SK-N-SH (cell line): Measurements from ENCODE around the gene VSIG10. TPM values are rescaled to one million over a fixed set of nuclear protein-coding genes. Genes with fewer than 3 reads are reported as not detected.

Experiments
- CTCF ChIA-PET: fragments of 300-600, 350-600 bp; formaldehyde crosslinking; extraction: SDS; loops from one replicate; lab custom pipeline; 2021; lab: Yijun Ruan, JAX
- POLR2A ChIA-PET: fragments of 350-600 bp; sonication (Branson Sonifier 250); formaldehyde crosslinking; extraction: SDS; loops from one replicate; lab custom pipeline; 2020; ENCODE audit warnings: antibody characterized with exemption, inconsistent platforms; lab: Yijun Ruan, JAX
- DNase-seq: peaks from one replicate; pipeline ENCODE4 v3.0.0; 2012
- H2AFZ ChIP-seq: fragments of 200-600 bp; sonication (generic); 2 replicates; pipeline ENCODE4 v1.8.1; 2016; ENCODE audit warnings: antibody characterized with exemption, mild to moderate bottlenecking, low read depth
- H3F3A ChIP-seq: fragments of 200-600 bp; sonication (generic); replicated peaks from 2 replicates; pipeline ENCODE3; 2016; ENCODE audit warnings: antibody characterized with exemption, mild to moderate bottlenecking; ENCODE audit not compliant: insufficient read depth
- H3K27ac ChIP-seq, 2 experiments: fragments of 200-500 bp in 1 of 2; fragments of 200-600 bp in 1 of 2; sonication (Bioruptor generic) in 1 of 2; sonication (generic), shearing (Covaris generic) in 1 of 2; 2 replicates each; pipeline versions ENCODE4 v1.5.1 to v1.6.1; 2014 to 2016; ENCODE audit warnings: low read depth in 2 of 2, inconsistent platforms in 1 of 2, low read length in 1 of 2, mild to moderate bottlenecking in 1 of 2, mixed read lengths in 1 of 2
- H3K27me3 ChIP-seq: fragments of 200-600 bp; sonication (generic), shearing (Covaris generic); 2 replicates; pipeline ENCODE4 v1.6.1; 2016; ENCODE audit warnings: mixed run types; ENCODE audit not compliant: insufficient read depth
- H3K36me3 ChIP-seq, 2 experiments: fragments of 200-500 bp in 1 of 2; fragments of 200-600 bp in 1 of 2; sonication (Bioruptor generic) in 1 of 2; sonication (generic) in 1 of 2; replicated peaks in 1 of 2; 2 replicates each; pipeline versions ENCODE3 to v1.5.1; 2014 to 2016; ENCODE audit warnings: low read length in 1 of 2, mild to moderate bottlenecking in 1 of 2; ENCODE audit not compliant: insufficient read depth in 2 of 2, control insufficient read depth in 1 of 2
- H3K4me1 ChIP-seq, 2 experiments: fragments of 200-500 bp in 1 of 2; fragments of 200-600 bp in 1 of 2; sonication (Bioruptor generic) in 1 of 2; sonication (generic), shearing (Covaris generic) in 1 of 2; 2 replicates each; pipeline versions ENCODE4 v1.5.1 to v1.6.1; 2014 to 2016; ENCODE audit warnings: low read depth in 1 of 2, low read length in 1 of 2, mixed run types in 1 of 2; ENCODE audit not compliant: insufficient read depth in 2 of 2, control insufficient read depth in 1 of 2
- H3K4me2 ChIP-seq: fragments of 200-600 bp; sonication (generic), shearing (Covaris generic); 2 replicates; pipeline ENCODE4 v1.6.1; 2017; ENCODE audit warnings: mixed run types
- H3K4me3 ChIP-seq, 2 experiments: fragments of 200-500 bp in 1 of 2; fragments of 200-600 bp in 1 of 2; sonication (Bioruptor generic) in 1 of 2; sonication (generic), shearing (Covaris generic) in 1 of 2; 2 replicates each; pipeline versions ENCODE4 v1.5.1 to v1.8.1; 2014 to 2016; ENCODE audit warnings: low read depth in 2 of 2, inconsistent platforms in 1 of 2, low read length in 1 of 2, mild to moderate bottlenecking in 1 of 2, mixed read lengths in 1 of 2, moderate library complexity in 1 of 2
- H3K79me2 ChIP-seq: fragments of 200-600 bp; sonication (generic); 2 replicates; pipeline ENCODE4 v1.8.1; 2017; ENCODE audit warnings: mild to moderate bottlenecking; ENCODE audit not compliant: insufficient read depth
- H3K9ac ChIP-seq: fragments of 200-600 bp; sonication (generic); 2 replicates; pipeline ENCODE4 v1.6.1; 2017; ENCODE audit warnings: mixed run types
- H3K9me2 ChIP-seq: fragments of 200-600 bp; sonication (generic); 2 replicates; pipeline ENCODE4 v1.6.1; 2017; ENCODE audit warnings: mixed run types
- H3K9me3 ChIP-seq: fragments of 200-600 bp; sonication (generic); 2 replicates; pipeline ENCODE4 v1.6.1; 2017; ENCODE audit warnings: mixed run types, mild to moderate bottlenecking, moderate library complexity
- H4K20me1 ChIP-seq: fragments of 200-600 bp; sonication (generic); 2 replicates; pipeline ENCODE4 v1.6.1; 2017; ENCODE audit warnings: mild to moderate bottlenecking, mixed run types; ENCODE audit not compliant: insufficient read depth
- EP300 ChIP-seq, 2 experiments: IDR thresholded peaks; 2 replicates each; pipeline versions ENCODE4 v1.4.0 to v1.6.1; 2012; ENCODE audit warnings: borderline replicate concordance in 1 of 2, low read depth in 1 of 2, low read length in 1 of 2
- EZH2phosphoT487 ChIP-seq: fragments of 200-600 bp; sonication (generic); IDR thresholded peaks from 2 replicates; pipeline ENCODE4 v1.6.1; 2017; ENCODE audit warnings: low read depth, mixed run types, mild to moderate bottlenecking, antibody characterized with exemption, moderate library complexity, borderline replicate concordance
- FOSL2 ChIP-seq: IDR thresholded peaks from 2 replicates; pipeline ENCODE4 v1.4.0; 2012; ENCODE audit warnings: low read depth, mild to moderate bottlenecking, moderate library complexity, borderline replicate concordance
- FOXJ3 ChIP-seq: sonication (generic); formaldehyde crosslinking; IDR thresholded peaks from 2 replicates; pipeline ENCODE4 v1.5.1; 2020; ENCODE audit warnings: mild to moderate bottlenecking, missing genetic modification reagents
- FOXM1 ChIP-seq: IDR thresholded peaks from 2 replicates; pipeline ENCODE4 v1.4.0; 2012; ENCODE audit warnings: low read depth, mild to moderate bottlenecking
- GABPA ChIP-seq: IDR thresholded peaks from 2 replicates; pipeline ENCODE4 v1.4.0; 2012; ENCODE audit warnings: low read depth, mild to moderate bottlenecking
- JUND ChIP-seq: IDR thresholded peaks from 2 replicates; pipeline ENCODE4 v1.4.0; 2012
- MEF2A ChIP-seq: IDR thresholded peaks from 2 replicates; pipeline ENCODE4 v1.4.0; 2012; ENCODE audit warnings: low read depth, borderline replicate concordance
- MXI1 ChIP-seq: IDR thresholded peaks from 2 replicates; pipeline ENCODE4 v1.6.1; 2012; ENCODE audit warnings: mild to moderate bottlenecking, low read depth, low read length, improper control_type of control experiment
- NFIC ChIP-seq: IDR thresholded peaks from 2 replicates; pipeline ENCODE4 v1.4.0; 2012; ENCODE audit warnings: borderline replicate concordance
- POLR2AphosphoS5 ChIP-seq: IDR thresholded peaks from 2 replicates; pipeline ENCODE4 v1.6.1; 2012; ENCODE audit warnings: low read depth, low read length
- RAD21 ChIP-seq: IDR thresholded peaks from 2 replicates; pipeline ENCODE4 v1.6.1; 2012; ENCODE audit warnings: mild to moderate bottlenecking, low read length
- RCOR1 ChIP-seq: fragments of 150-350 bp; IDR thresholded peaks from 2 replicates; pipeline ENCODE4 v1.6.1; 2017; ENCODE audit warnings: antibody characterized with exemption, low read length
- RFX5 ChIP-seq: IDR thresholded peaks from 2 replicates; pipeline ENCODE4 v1.6.1; 2012; ENCODE audit warnings: mild to moderate bottlenecking, improper control_type of control experiment, low read length
- RXRA ChIP-seq: IDR thresholded peaks from 2 replicates; pipeline ENCODE4 v1.4.0; 2012; ENCODE audit warnings: low read depth, mild to moderate bottlenecking, borderline replicate concordance
- SIN3A ChIP-seq: IDR thresholded peaks from 2 replicates; pipeline ENCODE4 v1.6.1; 2012; ENCODE audit warnings: low read depth, mild to moderate bottlenecking, low read length, moderate library complexity, borderline replicate concordance
- SMC3 ChIP-seq: IDR thresholded peaks from 2 replicates; pipeline ENCODE4 v1.6.1; 2012; ENCODE audit warnings: low read depth, low read length, improper control_type of control experiment
- TAF1 ChIP-seq: IDR thresholded peaks from 2 replicates; pipeline ENCODE4 v1.6.1; 2012; ENCODE audit warnings: low read depth, mild to moderate bottlenecking, low read length, moderate library complexity, borderline replicate concordance
- TCF12 ChIP-seq: IDR thresholded peaks from 2 replicates; pipeline ENCODE4 v1.4.0; 2012
- TEAD4 ChIP-seq: IDR thresholded peaks from 2 replicates; pipeline ENCODE4 v1.4.0; 2012; ENCODE audit warnings: mild to moderate bottlenecking, borderline replicate concordance; ENCODE audit not compliant: insufficient read depth
- WGBS: methylation state at CpG from one replicate; pipeline ENCODE4 v1.1.6; 2017; ENCODE audit warnings: low lambda C conversion rate; 5-methylcytosine and 5-hydroxymethylcytosine counted together
- polyA plus RNA-seq, 3 experiments: library from polyadenylated mRNA; depleted of rRNA; stranded (reverse); fragments of >200 nt; gene quantifications; 2 replicates each; pipeline ENCODE4 v1.2.3, GENCODE V29; 2012
- TF ChIP-seq, protein P1 (sequence below): IDR thresholded peaks from 2 replicates; pipeline ENCODE4 v1.4.0; 2012; ENCODE audit warnings: low read depth, borderline replicate concordance
- TF ChIP-seq, protein P2 (sequence below): IDR thresholded peaks from 2 replicates; pipeline ENCODE4 v1.6.1; 2012; ENCODE audit warnings: mild to moderate bottlenecking, low read depth, low read length, moderate library complexity

Gene VSIG10
- polyA plus RNA-seq, 1 of the 3 experiments (the other 2 are of a cell fraction), result 12.5 TPM

DNA sequence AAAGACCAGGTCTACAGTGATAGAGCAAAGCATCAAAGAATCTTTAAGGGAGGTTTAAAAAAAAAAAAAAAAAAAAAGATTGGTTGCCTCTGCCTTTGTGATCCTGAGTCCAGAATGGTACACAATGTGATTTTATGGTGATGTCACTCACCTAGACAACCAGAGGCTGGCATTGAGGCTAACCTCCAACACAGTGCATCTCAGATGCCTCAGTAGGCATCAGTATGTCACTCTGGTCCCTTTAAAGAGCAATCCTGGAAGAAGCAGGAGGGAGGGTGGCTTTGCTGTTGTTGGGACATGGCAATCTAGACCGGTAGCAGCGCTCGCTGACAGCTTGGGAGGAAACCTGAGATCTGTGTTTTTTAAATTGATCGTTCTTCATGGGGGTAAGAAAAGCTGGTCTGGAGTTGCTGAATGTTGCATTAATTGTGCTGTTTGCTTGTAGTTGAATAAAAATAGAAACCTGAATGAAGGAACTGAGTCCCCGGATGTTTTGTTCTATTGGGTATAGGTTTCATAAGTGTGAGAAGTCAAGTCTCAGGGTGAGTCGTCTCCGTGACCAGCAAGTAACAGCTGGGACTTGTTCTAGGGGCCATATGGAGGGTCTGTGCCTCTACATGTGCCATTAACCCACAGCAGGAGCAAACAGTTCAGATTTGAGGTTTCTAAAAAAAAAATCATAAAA, 41.4 kb upstream of the VSIG10 start:
- CTCF ChIA-PET, result no interaction called here
- WGBS, result 96% methylated on average over 7 of the region's 7 CpGs
- no peaks in the 10 kb centered on the region for H3K9me3 ChIP-seq

GRCh38 chr12:118144499-118144898, 40.7 kb upstream of the VSIG10 start:
- Histone ChIP-seq H3K27me3 (no peaks in the 10 kb centered on the region), H3K36me3 (peaks cover 35 to 53% of the 10 kb centered on the region in 2 experiments), H3K4me1 (no peaks in the 10 kb centered on the region), H3K4me2 (no peak overlapping the region), H3K4me3 (no peak overlapping the region), H3K9me2 (no peaks in the 10 kb centered on the region), H3K79me2 (peaks cover 4% of the 10 kb centered on the region; the same call in 1 of the 2 replicates), H3F3A (peaks cover 11% of the 10 kb centered on the region), H3K9ac (no peak overlapping the region), H4K20me1 (no peaks in the 10 kb centered on the region), H2AFZ (no peak overlapping the region), H3K27ac (no peak overlapping the region), H3K9me3 (no peaks in the 10 kb centered on the region)
- WGBS, result 98% methylated on average over 13 of the region's 13 CpGs
- TF ChIP-seq FOXJ3 (CRISPR knock-in tag) (no peak), RAD21 (no peak), NFIC (no peak), SMC3 (no peak), RFX5 (no peak), FOSL2 (no peak), EZH2phosphoT487 (no peak), MXI1 (no peak), EP300 (IDR thresholded peaks at IDR 0.05; ENCODE audit: borderline replicate concordance in 1 of 2, low read depth in 1 of 2, low read length in 1 of 2) (no peak), SIN3A (no peak), JUND (no peak), MEF2A (no peak), TAF1 (no peak), FOXM1 (no peak), RCOR1 (no peak), TEAD4 (no peak), GABPA (no peak)
- TF ChIP-seq, protein P1, sequence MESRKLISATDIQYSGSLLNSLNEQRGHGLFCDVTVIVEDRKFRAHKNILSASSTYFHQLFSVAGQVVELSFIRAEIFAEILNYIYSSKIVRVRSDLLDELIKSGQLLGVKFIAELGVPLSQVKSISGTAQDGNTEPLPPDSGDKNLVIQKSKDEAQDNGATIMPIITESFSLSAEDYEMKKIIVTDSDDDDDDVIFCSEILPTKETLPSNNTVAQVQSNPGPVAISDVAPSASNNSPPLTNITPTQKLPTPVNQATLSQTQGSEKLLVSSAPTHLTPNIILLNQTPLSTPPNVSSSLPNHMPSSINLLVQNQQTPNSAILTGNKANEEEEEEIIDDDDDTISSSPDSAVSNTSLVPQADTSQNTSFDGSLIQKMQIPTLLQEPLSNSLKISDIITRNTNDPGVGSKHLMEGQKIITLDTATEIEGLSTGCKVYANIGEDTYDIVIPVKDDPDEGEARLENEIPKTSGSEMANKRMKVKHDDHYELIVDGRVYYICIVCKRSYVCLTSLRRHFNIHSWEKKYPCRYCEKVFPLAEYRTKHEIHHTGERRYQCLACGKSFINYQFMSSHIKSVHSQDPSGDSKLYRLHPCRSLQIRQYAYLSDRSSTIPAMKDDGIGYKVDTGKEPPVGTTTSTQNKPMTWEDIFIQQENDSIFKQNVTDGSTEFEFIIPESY, result no peak
- CTCF ChIA-PET, result no interaction called here
- POLR2A ChIA-PET, result no interaction called here
- DNase-seq, result no peak

More for the DNA sequence above, 41.4 kb upstream of the VSIG10 start:
- POLR2A ChIA-PET, result no interaction called here
- H3K4me3 ChIP-seq, result no peak overlapping the region
- no peaks in the 10 kb centered on the region for H3K27me3 ChIP-seq
- H3F3A ChIP-seq, result peaks cover 15% of the 10 kb centered on the region
- no peak overlapping the region for H3K9ac ChIP-seq
- H3K36me3 ChIP-seq, result peaks cover 31 to 49% of the 10 kb centered on the region in 2 experiments
- no peak for DNase-seq
- TF ChIP-seq RAD21 (no peak), POLR2AphosphoS5 (no peak), MXI1 (no peak), RFX5 (no peak), RXRA (no peak), SMC3 (no peak), TCF12 (no peak)
- TF ChIP-seq, protein P2, sequence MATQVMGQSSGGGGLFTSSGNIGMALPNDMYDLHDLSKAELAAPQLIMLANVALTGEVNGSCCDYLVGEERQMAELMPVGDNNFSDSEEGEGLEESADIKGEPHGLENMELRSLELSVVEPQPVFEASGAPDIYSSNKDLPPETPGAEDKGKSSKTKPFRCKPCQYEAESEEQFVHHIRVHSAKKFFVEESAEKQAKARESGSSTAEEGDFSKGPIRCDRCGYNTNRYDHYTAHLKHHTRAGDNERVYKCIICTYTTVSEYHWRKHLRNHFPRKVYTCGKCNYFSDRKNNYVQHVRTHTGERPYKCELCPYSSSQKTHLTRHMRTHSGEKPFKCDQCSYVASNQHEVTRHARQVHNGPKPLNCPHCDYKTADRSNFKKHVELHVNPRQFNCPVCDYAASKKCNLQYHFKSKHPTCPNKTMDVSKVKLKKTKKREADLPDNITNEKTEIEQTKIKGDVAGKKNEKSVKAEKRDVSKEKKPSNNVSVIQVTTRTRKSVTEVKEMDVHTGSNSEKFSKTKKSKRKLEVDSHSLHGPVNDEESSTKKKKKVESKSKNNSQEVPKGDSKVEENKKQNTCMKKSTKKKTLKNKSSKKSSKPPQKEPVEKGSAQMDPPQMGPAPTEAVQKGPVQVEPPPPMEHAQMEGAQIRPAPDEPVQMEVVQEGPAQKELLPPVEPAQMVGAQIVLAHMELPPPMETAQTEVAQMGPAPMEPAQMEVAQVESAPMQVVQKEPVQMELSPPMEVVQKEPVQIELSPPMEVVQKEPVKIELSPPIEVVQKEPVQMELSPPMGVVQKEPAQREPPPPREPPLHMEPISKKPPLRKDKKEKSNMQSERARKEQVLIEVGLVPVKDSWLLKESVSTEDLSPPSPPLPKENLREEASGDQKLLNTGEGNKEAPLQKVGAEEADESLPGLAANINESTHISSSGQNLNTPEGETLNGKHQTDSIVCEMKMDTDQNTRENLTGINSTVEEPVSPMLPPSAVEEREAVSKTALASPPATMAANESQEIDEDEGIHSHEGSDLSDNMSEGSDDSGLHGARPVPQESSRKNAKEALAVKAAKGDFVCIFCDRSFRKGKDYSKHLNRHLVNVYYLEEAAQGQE, result no peak
- no peaks in the 10 kb centered on the region for H4K20me1 ChIP-seq
- no peaks in the 10 kb centered on the region for H3K9me2 ChIP-seq
- H3K4me1 ChIP-seq, result no peaks in the 10 kb centered on the region
- H3K79me2 ChIP-seq, result peaks cover 4% of the 10 kb centered on the region; the same call in 1 of the 2 replicates
- H3K4me2 ChIP-seq, result no peak overlapping the region
- H2AFZ ChIP-seq, result no peak overlapping the region
- H3K27ac ChIP-seq, result no peak overlapping the region
